ENCODE data around the gene PLBD1. TPM values are rescaled to one million over a fixed set of nuclear protein-coding genes. Genes with fewer than 3 reads are reported as not detected.

The PLBD1 gene
- total RNA-seq, 1 donor from 2014 or later: 48.1 TPM

GRCh38 chr12:14611640-14612203 lies 44.0 kb upstream of the PLBD1 start:
- H3K27ac Mint-ChIP-seq: no peak overlapping the region
- H3K9me3 Mint-ChIP-seq: peaks cover 46% of the 10 kb centered on the region
- H3K36me3 Mint-ChIP-seq: peaks cover 8% of the 10 kb centered on the region
- H3K27me3 Mint-ChIP-seq (ENCODE audit: low read depth): no peaks in the 10 kb centered on the region
- DNase-seq (ENCODE audit: low spot score in 2 of 2, unreplicated experiment in 2 of 2): no peak
- TF ChIP-seq CTCF (IDR thresholded peaks at IDR 0.05; ENCODE audit: unreplicated experiment): no peak
- H3K4me3 Mint-ChIP-seq: no peak overlapping the region
- H3K4me1 Mint-ChIP-seq: no peaks in the 10 kb centered on the region

GRCh38 chr12:14607568-14607967 lies 39.9 kb upstream of the PLBD1 start:
- H3K4me1 Mint-ChIP-seq: no peaks in the 10 kb centered on the region
- H3K27ac Mint-ChIP-seq: no peak overlapping the region
- no peak for TF ChIP-seq CTCF (IDR thresholded peaks at IDR 0.05; ENCODE audit: unreplicated experiment)
- H3K9me3 Mint-ChIP-seq: peaks cover 75% of the 10 kb centered on the region
- H3K4me3 Mint-ChIP-seq: no peak overlapping the region
- no peaks in the 10 kb centered on the region for H3K27me3 Mint-ChIP-seq (ENCODE audit: low read depth)
- H3K36me3 Mint-ChIP-seq: peaks cover 32% of the 10 kb centered on the region
- no peak for DNase-seq (ENCODE audit: low spot score in 2 of 2, unreplicated experiment in 2 of 2)

- peaks cover 73% of the 10 kb centered on the region for H3K9me3 Mint-ChIP-seq
- H3K27me3 Mint-ChIP-seq (ENCODE audit: low read depth): no peaks in the 10 kb centered on the region
- no peak overlapping the region for H3K27ac Mint-ChIP-seq
- DNase-seq (ENCODE audit: low spot score in 2 of 2, unreplicated experiment in 2 of 2): no peak
- H3K36me3 Mint-ChIP-seq: peaks cover 36% of the 10 kb centered on the region
- no peak overlapping the region for H3K4me3 Mint-ChIP-seq
- no peak for TF ChIP-seq CTCF (IDR thresholded peaks at IDR 0.05; ENCODE audit: unreplicated experiment)
- no peaks in the 10 kb centered on the region for H3K4me1 Mint-ChIP-seq
Observed at GRCh38 chr12:14605401-14605989, 37.8 kb upstream of the PLBD1 start.

GRCh38 chr12:14601692-14602478 lies 34.2 kb upstream of the PLBD1 start:
- peaks cover 28% of the 10 kb centered on the region for H3K36me3 Mint-ChIP-seq
- H3K9me3 Mint-ChIP-seq: peaks cover 62% of the 10 kb centered on the region
- no peaks in the 10 kb centered on the region for H3K27me3 Mint-ChIP-seq (ENCODE audit: low read depth)
- no peak overlapping the region for H3K27ac Mint-ChIP-seq
- DNase-seq (ENCODE audit: low spot score in 2 of 2, unreplicated experiment in 2 of 2): no peak
- no peak for TF ChIP-seq CTCF (IDR thresholded peaks at IDR 0.05; ENCODE audit: unreplicated experiment)
- H3K4me1 Mint-ChIP-seq: no peaks in the 10 kb centered on the region
- H3K4me3 Mint-ChIP-seq: no peak overlapping the region

GRCh38 chr12:14597480-14597879 lies 29.8 kb upstream of the PLBD1 start:
- Mint-ChIP-seq H3K27me3 (ENCODE audit: low read depth) (no peaks in the 10 kb centered on the region), H3K9me3 (peaks cover 50% of the 10 kb centered on the region), H3K4me1 (no peaks in the 10 kb centered on the region), H3K27ac (no peak overlapping the region), H3K36me3 (peaks cover 7% of the 10 kb centered on the region), H3K4me3 (no peak overlapping the region)
- no peak for DNase-seq (ENCODE audit: low spot score in 2 of 2, unreplicated experiment in 2 of 2)
- TF ChIP-seq CTCF (IDR thresholded peaks at IDR 0.05; ENCODE audit: unreplicated experiment): no peak

Data from mesothelial cell of epicardium (in vitro differentiated cells).